HG03025 (cell line): ENCODE results near the gene PPP1R1B.

ENCODE experiments used
- ATAC-seq: cut with Tn5 transposase; IDR thresholded peaks from one replicate; pipeline ENCODE4 v1.9.1; 2021; ENCODE audit warnings: mild to moderate bottlenecking, moderate library complexity; ENCODE audit not compliant: unreplicated experiment, low FRiP score

The PPP1R1B gene

GRCh38 chr17:39678340-39679116 is 51.8 kb downstream of the PPP1R1B start:
- no peak for ATAC-seq

- no peak for ATAC-seq
These were observed 52.9 kb downstream of the PPP1R1B start for GRCh38 chr17:39679521-39680192.

- no peak for ATAC-seq
These were observed 56.7 kb downstream of the PPP1R1B start for GRCh38 chr17:39683295-39683939.

GRCh38 chr17:39684369-39685192 is 57.8 kb downstream of the PPP1R1B start:
- no peak for ATAC-seq
